Endothelial cell of umbilical vein (primary cell): ENCODE data around the gene RNASE8. TPM values are rescaled to one million over a fixed set of nuclear protein-coding genes. Genes with fewer than 3 reads are reported as not detected.

ENCODE experiments used
- BruUV-seq: library from RNA; stranded (reverse); fragments of 400-500 nt; replicated peaks from 2 replicates; lab custom pipeline; 2021; lab: Mats Ljungman, UMichigan
- CTCF ChIA-PET: fragments of 300-600, 350-600 bp; sonication (Branson Sonifier 250); formaldehyde crosslinking; loops from one replicate; lab custom pipeline; 2021; ENCODE audit warnings: antibody characterized with exemption, inconsistent platforms; lab: Charles Lee
- POLR2A ChIA-PET: fragments of 300-600, 350-600 bp; sonication (Branson Sonifier 250); formaldehyde crosslinking; loops from one replicate; lab custom pipeline; 2021; ENCODE audit warnings: antibody characterized with exemption, inconsistent platforms; lab: Charles Lee
- DNase-seq: peaks from one replicate; pipeline ENCODE4 v3.0.0-alpha.2; 2011; ENCODE audit warnings: low read depth, low spot score
- FAIRE-seq: peaks from 2 replicates; lab custom pipeline; 2011; peaks lifted over from hg19 to GRCh38; lab: Jason Lieb, UNC
- H2AFZ ChIP-seq: 2 replicates; pipeline ENCODE4 v1.6.0; 2012; ENCODE audit warnings: low read depth, low read length, control low read depth, inconsistent platforms
- H3K27ac ChIP-seq: 2 replicates; pipeline ENCODE4 v1.5.1; 2011; ENCODE audit warnings: low read depth, mild to moderate bottlenecking, control low read depth, low read length, moderate library complexity; ENCODE audit not compliant: insufficient read depth
- H3K27me3 ChIP-seq, 2 experiments: 2 replicates each; pipeline versions ENCODE4 v1.6.0 to v1.6.1; 2011; ENCODE audit warnings: low read length in 2 of 2, mixed read lengths in 1 of 2; ENCODE audit not compliant: control insufficient read depth in 2 of 2, insufficient read depth in 2 of 2
- H3K36me3 ChIP-seq, 2 experiments: 2 replicates in 1 of 2; 3 replicates in 1 of 2; pipeline ENCODE4 v1.5.1; 2011; ENCODE audit warnings: low read length in 2 of 2, mild to moderate bottlenecking in 1 of 2, moderate library complexity in 1 of 2; ENCODE audit not compliant: control insufficient read depth in 2 of 2, insufficient read depth in 2 of 2; ENCODE audit errors: extremely low read depth in 1 of 2
- H3K4me1 ChIP-seq: 3 replicates; pipeline ENCODE4 v1.5.1; 2011; ENCODE audit warnings: mild to moderate bottlenecking, low read length; ENCODE audit not compliant: control insufficient read depth, insufficient read depth; ENCODE audit errors: extremely low read depth
- H3K4me2 ChIP-seq: 2 replicates; pipeline ENCODE4 v1.6.1; 2011; ENCODE audit warnings: low read length, control low read depth, mixed read lengths; ENCODE audit not compliant: insufficient read depth
- H3K4me3 ChIP-seq, 3 experiments: fragments of 200-600 bp in 1 of 3; sonication (generic), shearing (Covaris generic) in 1 of 3; replicated peaks in 1 of 3; 2 replicates each; pipeline ENCODE4 v1.5.1; 2011 to 2016; ENCODE audit warnings: control low read depth in 3 of 3, low read length in 3 of 3, mild to moderate bottlenecking in 2 of 3, inconsistent platforms in 1 of 3, low read depth in 1 of 3, moderate library complexity in 1 of 3; ENCODE audit not compliant: insufficient read depth in 1 of 3
- H3K79me2 ChIP-seq: 2 replicates; pipeline ENCODE4 v1.6.0; 2012; ENCODE audit warnings: low read length, inconsistent platforms; ENCODE audit not compliant: control insufficient read depth, insufficient read depth
- H3K9ac ChIP-seq: replicated peaks from 2 replicates; pipeline ENCODE3; 2011; ENCODE audit warnings: low read length, control low read depth; ENCODE audit not compliant: insufficient read depth; ENCODE audit errors: extremely low read depth
- H3K9me1 ChIP-seq: replicated peaks from 3 replicates; pipeline ENCODE4 v1.6.0; 2011; ENCODE audit warnings: mild to moderate bottlenecking, low read length; ENCODE audit not compliant: control insufficient read depth, insufficient read depth; ENCODE audit errors: extremely low read depth
- H3K9me3 ChIP-seq: replicated peaks from 2 replicates; pipeline ENCODE4 v1.5.1; 2012; ENCODE audit warnings: low read length, inconsistent platforms; ENCODE audit not compliant: control insufficient read depth, insufficient read depth
- H4K20me1 ChIP-seq: replicated peaks from 2 replicates; pipeline ENCODE3; 2011; ENCODE audit warnings: mild to moderate bottlenecking, low read length; ENCODE audit not compliant: control insufficient read depth, insufficient read depth; ENCODE audit errors: extremely low read depth
- GATA2 ChIP-seq: IDR thresholded peaks from 2 replicates; pipeline ENCODE4 v1.7.0; 2011; ENCODE audit warnings: low read depth, mild to moderate bottlenecking, moderate library complexity, mixed read lengths, low read length; ENCODE audit not compliant: insufficient read length, insufficient read depth
- JUN ChIP-seq: IDR thresholded peaks from 2 replicates; pipeline ENCODE4 v1.6.1; 2011; ENCODE audit warnings: borderline replicate concordance, low read depth; ENCODE audit not compliant: insufficient read length, insufficient read depth
- POLR2A ChIP-seq: IDR thresholded peaks from 2 replicates; pipeline ENCODE4 v1.6.1; 2012; ENCODE audit warnings: low read depth, mild to moderate bottlenecking, control low read depth, low read length
- POLR2AphosphoS5 ChIP-seq: IDR thresholded peaks from 2 replicates; pipeline ENCODE4 v1.6.1; 2012; ENCODE audit warnings: low read depth, mild to moderate bottlenecking, control low read depth, low read length, moderate library complexity; ENCODE audit not compliant: insufficient read depth
- dilution Hi-C: fragments of 300-500 bp; cut with MboI; formaldehyde crosslinking; loops from one replicate; pipeline ENCODE4 v1.15.0; 2019; ENCODE audit warnings: low sequenced_read_pairs; ENCODE audit not compliant: extremely low pct_ligation_motif_present
- intact Hi-C: fragments of 100-400 bp; cut with micrococcal nuclease; formaldehyde crosslinking; loops from one replicate; pipeline ENCODE4 v1.10.0; 2022
- polyA plus RNA-seq, 4 experiments: library from polyadenylated mRNA; depleted of rRNA in 3 of 4; stranded (reverse) in 3 of 4; unstranded in 1 of 4; fragments of >200 nt; gene quantifications; 2 replicates each; pipeline versions ENCODE4 v1.2.1 to v1.2.3, GENCODE V29; 2011 to 2012; ENCODE audit warnings: missing spikeins in 1 of 4
- total RNA-seq: library from RNA; stranded (reverse); gene quantifications from 2 replicates; pipeline ENCODE4 v1.2.3, GENCODE V29; 2021
- TF ChIP-seq, protein P1 (sequence below): IDR thresholded peaks from 2 replicates; pipeline ENCODE4 v1.6.1; 2011; ENCODE audit not compliant: insufficient read depth, insufficient read length
- TF ChIP-seq, protein P2 (sequence below), 2 donors: IDR thresholded peaks; 1 replicate in 1 of 2; 2 replicates in 1 of 2; pipeline ENCODE4 v1.5.1; 2011; ENCODE audit warnings: low read length in 2 of 2, mild to moderate bottlenecking in 2 of 2, moderate library complexity in 2 of 2, control low read depth in 1 of 2, inconsistent platforms in 1 of 2, low read depth in 1 of 2; ENCODE audit not compliant: insufficient read depth in 1 of 2; ENCODE audit errors: extremely low read depth in 1 of 2

The RNASE8 gene
- total and polyA plus RNA-seq, 2 donors (not counting 3 experiments of a cell fraction or from before 2014, with no cell fraction given): not detected

DNA sequence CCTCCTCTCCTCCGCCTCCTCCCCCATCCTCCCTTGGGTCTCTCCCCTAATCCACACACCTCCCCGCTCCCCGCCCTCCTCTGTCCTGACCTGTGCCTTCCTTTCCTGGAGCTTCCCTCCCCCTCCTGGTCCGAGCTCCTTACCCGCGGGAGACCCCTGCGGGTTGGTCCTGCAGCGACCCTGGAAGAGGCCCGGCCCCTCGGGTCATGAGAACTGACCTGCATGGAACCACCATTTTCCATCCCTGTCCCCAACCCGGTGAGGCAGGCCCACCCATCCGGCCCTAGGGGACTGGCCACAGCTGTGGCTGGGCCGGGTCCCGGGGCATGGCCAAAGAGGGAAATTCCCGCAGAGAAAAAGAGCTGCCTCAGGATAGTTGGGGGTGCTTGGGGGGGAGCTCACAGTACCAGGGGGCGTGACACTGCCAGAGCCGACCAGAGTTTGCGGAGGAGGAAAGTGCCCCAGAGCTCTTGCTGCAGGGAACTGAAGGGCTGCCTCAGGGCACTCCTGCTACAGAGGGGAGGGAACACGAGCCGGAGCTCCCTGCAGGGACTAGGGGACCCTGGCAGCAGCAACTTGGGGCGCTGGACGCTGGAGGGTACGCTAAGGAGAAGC lies 13.1 kb downstream of the RNASE8 start:
- H3K4me3 ChIP-seq: peak overlapping the region in 2 of 3 experiments; percentile 54 to 55
- ChIA-PET POLR2A (interaction anchor here (1.9 kb wide), 1 partner anchor 34 kb away, joined by 4 read pairs; no protein-coding TSS in a partner anchor), CTCF (interaction anchor here (0.9 to 3.4 kb wide), 19 partner anchors 9 to 122 kb away, joined by 3 to 49 read pairs (median 6); partner anchors contain the start of gene TMEM253)
- no peak for FAIRE-seq
- H3K9me1 ChIP-seq: no peaks in the 10 kb centered on the region
- H4K20me1 ChIP-seq: no peaks in the 10 kb centered on the region
- peaks cover 16 to 38% of the 10 kb centered on the region in 2 experiments for H3K27me3 ChIP-seq
- intact Hi-C loops: loop anchor here (1.0 kb wide), 1 partner anchor 17 kb away; no protein-coding TSS in a partner anchor
- peak overlapping the region; percentile 0 for H2AFZ ChIP-seq
- H3K79me2 ChIP-seq: no peaks in the 10 kb centered on the region
- no peak overlapping the region for H3K27ac ChIP-seq
- H3K9me3 ChIP-seq: no peaks in the 10 kb centered on the region
- DNase-seq: peak; percentile 7
- dilution Hi-C loops: no loop called here
- peak overlapping the region; percentile 58 for H3K4me2 ChIP-seq
- BruUV-seq: no TSS peak
- no peak for TF ChIP-seq POLR2AphosphoS5
- H3K36me3 ChIP-seq: peaks cover 0 to 2% of the 10 kb centered on the region in 2 experiments
- H3K4me1 ChIP-seq: peaks cover 10% of the 10 kb centered on the region
- peak overlapping the region; percentile 32 for H3K9ac ChIP-seq

- Histone ChIP-seq H3K9me3 (no peaks in the 10 kb centered on the region), H3K27me3 (peaks cover 16 to 38% of the 10 kb centered on the region in 2 experiments), H3K4me2 (peak overlapping the region; percentile 58), H3K27ac (no peak overlapping the region), H2AFZ (peak overlapping the region; percentile 39), H3K9me1 (no peaks in the 10 kb centered on the region), H4K20me1 (no peaks in the 10 kb centered on the region), H3K4me1 (peaks cover 10% of the 10 kb centered on the region), H3K79me2 (no peaks in the 10 kb centered on the region), H3K36me3 (peaks cover 0 to 2% of the 10 kb centered on the region in 2 experiments), H3K9ac (peak overlapping the region; percentile 38), H3K4me3 (peak overlapping the region in 2 of 3 experiments; percentile 54 to 55)
- TF ChIP-seq GATA2: no peak
- TF ChIP-seq, protein P1, sequence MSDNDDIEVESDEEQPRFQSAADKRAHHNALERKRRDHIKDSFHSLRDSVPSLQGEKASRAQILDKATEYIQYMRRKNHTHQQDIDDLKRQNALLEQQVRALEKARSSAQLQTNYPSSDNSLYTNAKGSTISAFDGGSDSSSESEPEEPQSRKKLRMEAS: no peak
- peak; percentile 35 for TF ChIP-seq POLR2AphosphoS5
- TF ChIP-seq POLR2A: no peak
- TF ChIP-seq JUN: no peak
- TF ChIP-seq, protein P2, sequence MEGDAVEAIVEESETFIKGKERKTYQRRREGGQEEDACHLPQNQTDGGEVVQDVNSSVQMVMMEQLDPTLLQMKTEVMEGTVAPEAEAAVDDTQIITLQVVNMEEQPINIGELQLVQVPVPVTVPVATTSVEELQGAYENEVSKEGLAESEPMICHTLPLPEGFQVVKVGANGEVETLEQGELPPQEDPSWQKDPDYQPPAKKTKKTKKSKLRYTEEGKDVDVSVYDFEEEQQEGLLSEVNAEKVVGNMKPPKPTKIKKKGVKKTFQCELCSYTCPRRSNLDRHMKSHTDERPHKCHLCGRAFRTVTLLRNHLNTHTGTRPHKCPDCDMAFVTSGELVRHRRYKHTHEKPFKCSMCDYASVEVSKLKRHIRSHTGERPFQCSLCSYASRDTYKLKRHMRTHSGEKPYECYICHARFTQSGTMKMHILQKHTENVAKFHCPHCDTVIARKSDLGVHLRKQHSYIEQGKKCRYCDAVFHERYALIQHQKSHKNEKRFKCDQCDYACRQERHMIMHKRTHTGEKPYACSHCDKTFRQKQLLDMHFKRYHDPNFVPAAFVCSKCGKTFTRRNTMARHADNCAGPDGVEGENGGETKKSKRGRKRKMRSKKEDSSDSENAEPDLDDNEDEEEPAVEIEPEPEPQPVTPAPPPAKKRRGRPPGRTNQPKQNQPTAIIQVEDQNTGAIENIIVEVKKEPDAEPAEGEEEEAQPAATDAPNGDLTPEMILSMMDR (IDR thresholded peaks at IDR 0.05; ENCODE audit: extremely low read depth in 1 of 2, insufficient read depth in 1 of 2, low read depth in 1 of 2, low read length in 2 of 2): no peak
- ChIA-PET POLR2A (interaction anchor here (0.6 to 1.9 kb wide), 2 partner anchors 14 to 33 kb away, joined by 4 read pairs; partner anchors contain the start of gene RNASE8), CTCF (interaction anchor here (0.6 to 3.4 kb wide), 19 partner anchors 8 to 121 kb away, joined by 3 to 49 read pairs (median 6); partner anchors contain the start of gene TMEM253)
- dilution Hi-C loops (no loop called here), intact Hi-C loops (loop anchor here (1.0 kb wide), 1 partner anchor 16 kb away; no protein-coding TSS in a partner anchor)
- BruUV-seq: no TSS peak
- DNase-seq: peak; percentile 84
- no peak for FAIRE-seq
These were observed 13.8 kb downstream of the RNASE8 start for GRCh38 chr14:21071225-21072030.
